GM12873 (cell line): ENCODE data around the gene KRTAP17-1.

Source experiments
- CTCF ChIP-seq: IDR thresholded peaks from 2 replicates; pipeline ENCODE4 v1.5.1; 2012; ENCODE audit warnings: low read depth, mild to moderate bottlenecking, moderate library complexity, low read length, control low read depth; ENCODE audit not compliant: insufficient read depth; ENCODE audit errors: missing control alignments

Gene KRTAP17-1

GRCh38 chr17:41301204-41301790, 14.2 kb downstream of the KRTAP17-1 start:
- no peak for TF ChIP-seq CTCF

- no peak for TF ChIP-seq CTCF
These were observed 16.9 kb downstream of the KRTAP17-1 start for GRCh38 chr17:41298458-41299135.

GRCh38 chr17:41296846-41297245, 18.7 kb downstream of the KRTAP17-1 start:
- TF ChIP-seq CTCF = no peak

- TF ChIP-seq CTCF = no peak
These were observed 21.5 kb downstream of the KRTAP17-1 start for GRCh38 chr17:41294016-41294415.

GRCh38 chr17:41287050-41287449, 28.5 kb downstream of the KRTAP17-1 start:
- no peak for TF ChIP-seq CTCF

GRCh38 chr17:41284546-41284945, 31.0 kb downstream of the KRTAP17-1 start:
- TF ChIP-seq CTCF = no peak

- TF ChIP-seq CTCF = no peak
These were observed 31.5 kb downstream of the KRTAP17-1 start for GRCh38 chr17:41284043-41284442.
